HuH-7.5 (cell line): Measurements from ENCODE around the gene GALNT13.

ENCODE experiments used
- DNase-seq: peaks from one replicate; pipeline ENCODE4 v3.0.0; 2011; ENCODE audit warnings: low spot score

The GALNT13 gene

DNA sequence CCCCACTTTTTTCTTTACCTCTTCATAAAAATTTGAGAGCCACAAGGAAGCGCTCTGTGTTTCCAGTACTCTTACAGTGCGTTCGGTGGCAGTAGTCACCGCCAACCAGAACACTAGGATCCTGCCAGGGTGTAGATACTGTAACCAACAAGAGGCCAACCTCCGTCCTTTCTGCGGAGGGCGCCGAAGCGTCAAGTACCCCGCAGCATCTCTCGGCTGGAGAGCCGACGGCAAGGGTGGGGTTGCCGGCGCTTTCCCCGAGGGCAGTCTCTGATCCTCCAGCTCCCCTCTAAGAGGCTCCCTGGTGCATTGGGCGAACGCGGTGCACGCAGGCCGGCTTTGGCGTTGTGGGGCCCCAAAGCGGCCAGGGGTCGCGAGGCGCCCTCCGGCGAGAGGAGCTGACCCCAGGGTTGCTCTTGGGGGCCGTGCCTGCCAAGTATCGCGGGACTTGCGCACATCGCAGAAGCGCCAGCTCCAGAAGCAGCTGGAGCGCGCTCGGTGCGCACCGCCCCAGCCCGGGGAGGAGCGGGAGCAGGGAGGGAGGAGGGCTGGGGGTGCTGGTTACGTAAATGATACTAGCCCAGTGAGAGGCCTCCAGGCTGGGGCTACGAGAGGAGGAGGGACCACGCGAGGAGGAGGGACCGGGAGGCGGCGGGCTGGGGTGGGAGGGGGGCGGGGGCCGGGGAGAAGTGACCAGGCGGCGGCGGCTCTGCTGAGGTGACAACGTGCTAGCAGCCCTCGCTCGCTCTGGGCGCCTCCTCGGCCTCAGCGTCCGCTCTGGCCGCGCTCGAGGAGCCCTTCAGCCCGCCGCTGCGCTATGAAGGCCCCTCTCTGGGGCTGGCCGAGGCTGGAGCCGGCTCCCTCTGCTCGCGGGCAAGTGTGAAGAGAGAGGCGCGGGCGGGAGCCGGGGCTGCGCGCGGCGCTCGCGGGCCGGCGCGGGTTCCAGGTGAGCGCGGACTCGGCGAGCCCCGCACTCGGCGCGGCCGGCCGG lies at the start of gene GALNT13:
Gene GALNT13 (plus strand): TSS at position 692 of the 991 bp plus-strand sequence.
- peak; percentile 51 for DNase-seq

DNA sequence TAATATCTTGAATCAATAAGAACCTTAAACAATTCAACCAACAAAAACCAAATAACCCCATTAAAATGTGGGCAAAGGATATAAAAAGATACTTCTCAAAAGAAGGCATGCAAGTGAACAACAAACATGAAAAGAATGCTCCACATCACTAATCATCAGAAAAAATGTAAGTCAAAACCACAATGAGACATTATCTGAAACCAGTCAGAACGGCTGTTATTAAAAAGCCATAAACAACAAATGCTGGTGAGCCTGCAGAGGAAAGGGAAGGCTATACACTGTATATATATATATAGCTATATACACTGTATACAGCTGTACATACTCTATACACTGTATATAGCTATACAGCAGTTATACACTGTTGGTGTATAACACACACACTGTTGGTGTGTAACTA lies 47.8 kb upstream of the GALNT13 start:
- DNase-seq, result no peak

DNA sequence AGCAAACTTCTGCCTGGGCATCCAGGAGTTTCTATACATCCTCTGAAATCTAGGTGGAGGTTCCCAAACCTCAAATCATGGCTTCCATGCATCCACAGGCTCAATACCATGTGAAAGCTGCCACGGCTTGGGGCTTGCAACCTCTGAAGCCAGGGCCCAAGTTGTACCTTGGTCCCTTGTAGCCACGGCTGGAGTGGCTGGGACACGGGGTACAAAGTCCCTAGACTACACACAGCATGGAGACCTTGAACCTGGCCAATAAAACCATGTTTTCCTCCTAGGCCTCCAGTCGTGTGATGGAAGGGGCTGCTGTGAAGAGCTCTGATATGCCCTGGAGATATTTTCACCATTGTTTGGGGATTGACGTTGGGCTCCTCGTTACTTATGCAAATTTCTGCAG lies 43.4 kb upstream of the GALNT13 start:
- DNase-seq, result no peak

DNA sequence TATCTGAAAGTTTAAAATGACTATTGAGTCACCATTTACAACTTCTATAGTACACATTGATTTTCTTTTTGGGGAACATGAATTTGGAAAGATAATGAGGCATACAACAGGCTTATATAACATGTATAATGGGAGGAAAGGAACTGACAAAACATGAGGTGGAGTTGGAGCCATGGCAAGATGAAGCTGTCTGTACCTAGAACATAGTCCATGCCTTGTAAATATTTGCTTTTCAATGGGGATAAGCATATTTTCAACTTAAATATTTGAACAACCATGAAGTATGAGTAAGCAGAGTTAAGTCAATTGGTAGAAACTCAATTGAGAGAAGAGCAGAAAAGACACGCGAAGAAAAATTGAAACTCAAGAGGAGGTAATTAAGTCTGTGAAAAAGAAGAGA lies 37.1 kb upstream of the GALNT13 start:
- DNase-seq, result peak; percentile 19

DNA sequence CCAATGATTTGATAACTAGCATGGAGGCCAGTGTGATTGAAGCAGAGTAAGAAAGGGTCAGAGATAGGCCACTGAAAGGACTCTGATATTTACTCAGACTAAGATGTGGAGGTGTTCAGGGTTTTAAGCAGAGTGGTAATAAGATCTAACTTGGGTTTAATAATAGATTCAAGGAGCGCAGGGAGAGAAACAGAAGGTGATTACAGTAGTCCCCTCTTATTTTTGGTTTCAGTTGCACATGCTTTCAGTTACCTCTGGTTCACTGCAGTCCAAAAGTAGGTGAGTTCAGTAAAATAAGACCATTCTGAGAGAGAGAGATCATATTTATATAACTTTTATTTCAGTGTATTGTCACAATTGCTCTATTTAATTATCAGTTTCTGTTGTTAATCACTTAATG lies 13.5 kb upstream of the GALNT13 start:
- no peak for DNase-seq

DNA sequence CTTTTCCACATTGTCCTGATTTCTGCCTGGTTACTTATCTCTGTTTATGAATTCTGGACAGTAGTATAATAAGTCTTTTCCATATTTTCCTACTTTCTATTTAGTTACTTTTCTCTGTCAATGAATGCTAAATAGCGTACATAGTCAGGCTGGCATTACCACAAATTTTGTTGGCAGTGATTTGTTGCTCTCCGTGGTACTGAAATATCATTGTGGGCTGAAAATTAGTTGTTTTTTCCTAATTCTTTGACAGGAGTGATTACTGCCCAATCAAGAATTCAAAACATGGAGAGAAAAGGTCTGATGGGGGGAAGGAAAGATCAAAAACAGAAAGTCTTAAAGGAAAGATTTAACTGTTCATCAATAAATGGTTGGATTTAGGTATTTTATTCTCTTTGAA lies 7.7 kb upstream of the GALNT13 start:
- DNase-seq, result no peak

DNA sequence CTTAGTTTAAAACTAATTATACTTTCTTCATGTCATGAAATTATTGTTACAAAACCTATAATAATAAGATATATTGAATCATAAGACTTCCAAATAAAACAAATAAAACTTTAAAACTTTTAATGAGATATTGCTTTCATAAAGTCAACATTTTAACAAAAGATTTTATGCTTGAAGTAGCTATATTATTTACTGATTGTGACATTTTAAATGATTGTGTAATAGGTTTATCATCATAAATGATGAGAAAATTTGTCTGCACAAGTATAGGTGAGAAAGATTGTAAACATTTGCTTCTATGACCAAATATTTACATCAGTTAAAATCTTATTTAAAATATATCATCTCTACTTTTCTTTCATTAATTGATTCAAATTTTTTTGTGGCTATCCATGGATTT lies 5.1 kb upstream of the GALNT13 start:
- DNase-seq, result no peak

GRCh38 chr2:153870308-153870707 lies 1.4 kb upstream of the GALNT13 start:
- no peak for DNase-seq

- no peak for DNase-seq
Observed at GRCh38 chr2:153872311-153873051, 759 bp downstream of the GALNT13 start.

DNA sequence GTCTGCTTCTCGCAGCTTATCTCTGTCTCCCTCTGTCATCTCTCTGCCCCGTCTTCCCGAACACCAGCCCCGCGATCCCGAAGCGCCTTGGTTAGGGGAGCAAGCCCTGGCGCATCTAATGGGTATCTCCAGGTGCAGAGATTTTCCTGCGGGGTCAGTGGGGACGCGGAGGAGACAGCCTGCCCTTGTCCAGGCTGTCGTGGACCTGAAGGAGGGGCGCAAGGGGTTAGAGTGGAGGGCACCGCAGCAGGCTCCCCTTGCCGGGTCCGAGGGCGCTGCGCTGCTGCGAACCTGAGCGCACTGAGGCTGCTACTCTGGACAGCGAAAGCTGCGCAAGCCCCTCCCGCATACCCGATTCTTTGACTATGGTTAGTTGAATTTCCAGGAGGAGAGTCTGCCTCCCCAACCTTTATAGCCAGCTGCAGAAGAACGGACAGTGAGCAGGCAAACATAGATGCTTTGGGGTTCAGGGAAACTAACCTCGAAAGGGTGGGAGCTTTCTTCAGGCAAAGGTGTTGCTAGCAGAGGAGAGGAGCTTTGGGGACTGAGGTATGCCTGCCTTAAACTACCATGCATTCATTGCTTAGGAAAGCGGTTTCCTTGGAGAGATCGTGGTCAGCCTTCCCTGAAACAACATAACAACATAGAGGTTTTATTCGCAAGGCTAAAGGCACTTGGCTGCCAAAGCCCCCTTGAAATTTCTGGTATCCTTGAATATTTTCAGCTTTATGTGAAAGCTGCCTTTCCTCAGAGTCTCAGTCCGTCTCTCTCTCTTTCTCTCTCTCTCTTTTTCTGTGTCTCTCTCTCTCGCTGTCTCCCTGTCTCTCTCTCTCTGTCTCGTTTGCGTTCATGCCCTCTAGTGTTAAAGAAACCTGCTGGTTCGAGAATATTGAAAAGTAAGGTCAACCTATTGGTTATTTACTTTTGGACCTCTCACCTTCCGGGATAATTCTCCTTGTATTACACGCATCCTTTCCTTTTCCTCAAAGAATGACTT lies 1.6 kb downstream of the GALNT13 start:
- no peak for DNase-seq

- DNase-seq, result no peak
Observed at GRCh38 chr2:153875801-153876466, 4.2 kb downstream of the GALNT13 start.

DNA sequence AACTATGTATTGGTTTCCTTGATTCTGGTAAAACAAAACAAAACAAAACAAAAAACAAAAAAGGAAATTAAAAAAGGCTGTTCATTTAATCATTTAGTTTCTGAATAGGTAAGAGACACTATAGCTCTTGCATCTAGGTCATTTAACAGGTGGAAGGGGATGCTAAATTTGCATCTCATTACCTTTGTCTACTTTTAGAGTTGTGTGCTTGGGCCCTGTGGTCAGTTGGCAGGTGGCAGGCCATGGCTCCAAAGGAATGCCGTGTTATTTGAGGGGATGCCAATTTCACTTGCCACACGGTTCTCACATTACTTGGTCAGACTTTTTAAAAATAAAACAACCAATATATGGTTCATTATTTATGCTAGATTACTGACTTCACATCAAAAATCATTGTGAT lies 9.2 kb downstream of the GALNT13 start:
- no peak for DNase-seq

DNA sequence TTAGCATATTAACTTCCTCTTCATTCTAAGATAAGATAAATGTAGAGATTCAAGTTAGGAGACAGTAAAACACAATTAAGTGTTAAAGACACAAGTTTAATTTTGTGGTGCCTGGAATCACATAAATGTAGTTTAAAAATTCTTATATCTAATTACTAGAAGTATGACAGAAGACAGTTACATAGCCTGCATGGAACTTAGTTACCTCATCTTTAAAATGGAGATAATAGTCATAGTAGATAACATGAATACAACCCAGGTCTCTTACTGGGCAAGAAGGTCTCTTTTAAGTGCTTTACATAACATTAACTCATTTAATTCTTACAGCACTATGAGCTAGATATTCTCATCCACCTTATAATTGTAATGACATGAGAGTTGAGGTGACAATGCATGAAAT lies 15.1 kb downstream of the GALNT13 start:
- no peak for DNase-seq

DNA sequence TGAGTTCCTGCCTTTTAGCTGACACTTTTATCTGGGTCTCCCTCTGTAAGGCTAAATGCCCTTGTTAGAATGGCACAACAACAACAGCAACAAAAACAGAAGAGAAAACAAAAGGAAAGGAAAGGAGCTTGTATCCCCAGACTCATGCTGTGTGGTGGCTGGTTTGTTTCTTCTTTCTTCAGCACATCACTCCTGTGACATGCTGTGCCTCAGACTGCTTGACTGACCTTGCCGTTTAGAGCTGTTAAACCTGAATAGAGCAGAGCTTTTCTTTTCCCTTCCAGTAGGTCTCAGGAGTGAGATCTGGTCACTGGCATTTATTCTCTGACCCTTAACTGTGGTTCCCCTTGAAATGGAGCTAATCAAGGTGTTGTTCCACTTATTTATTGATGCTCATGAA lies 18.9 kb downstream of the GALNT13 start:
- no peak for DNase-seq

DNA sequence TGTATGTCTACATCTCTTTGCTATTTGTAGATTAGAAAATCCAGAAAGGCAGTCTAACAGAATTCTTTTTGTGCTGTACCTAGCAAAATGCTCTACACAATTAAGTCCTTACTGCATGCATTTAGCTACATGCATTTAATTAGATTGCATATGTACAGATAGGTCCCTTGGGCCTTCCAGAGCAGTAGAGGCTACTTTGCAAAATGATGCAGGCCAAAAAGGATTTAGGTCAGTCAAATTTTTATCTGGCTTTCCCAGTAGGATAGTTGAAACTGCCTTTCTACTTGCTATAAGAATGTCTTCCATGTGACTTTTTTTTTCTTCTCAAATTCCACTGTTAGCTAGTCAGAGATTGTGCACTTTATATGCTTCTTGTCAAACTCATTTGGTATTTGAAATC lies 19.3 kb downstream of the GALNT13 start:
- no peak for DNase-seq

DNA sequence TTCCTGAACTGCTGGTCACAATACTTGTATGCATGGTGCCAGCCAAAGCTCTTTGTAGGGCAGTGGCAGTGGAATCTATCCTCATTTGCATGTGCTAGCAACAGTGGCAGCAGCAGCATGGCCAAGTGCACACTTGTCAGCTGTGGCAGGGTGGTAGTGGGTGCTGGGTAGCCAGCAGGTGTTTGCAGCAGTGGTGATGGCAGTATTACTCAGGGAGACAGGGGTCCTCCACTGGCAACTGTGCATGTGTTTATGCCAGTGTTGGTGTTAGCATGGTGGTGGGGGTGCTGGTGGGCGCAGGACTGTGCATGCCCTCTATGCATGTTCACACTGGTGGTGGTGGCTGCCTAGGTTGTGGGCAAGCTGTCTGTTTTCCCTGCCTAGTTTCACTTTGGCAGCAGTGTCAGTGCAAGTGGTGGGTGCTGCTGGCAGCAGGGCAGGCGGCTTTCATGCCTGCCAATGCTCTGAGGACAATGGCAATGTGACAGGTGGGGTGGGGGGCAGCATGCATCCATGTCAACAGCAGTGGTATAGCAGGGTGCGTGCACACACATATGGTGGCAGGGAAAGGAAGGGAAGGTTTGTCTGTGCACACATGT lies 41.2 kb downstream of the GALNT13 start:
- DNase-seq, result no peak

DNA sequence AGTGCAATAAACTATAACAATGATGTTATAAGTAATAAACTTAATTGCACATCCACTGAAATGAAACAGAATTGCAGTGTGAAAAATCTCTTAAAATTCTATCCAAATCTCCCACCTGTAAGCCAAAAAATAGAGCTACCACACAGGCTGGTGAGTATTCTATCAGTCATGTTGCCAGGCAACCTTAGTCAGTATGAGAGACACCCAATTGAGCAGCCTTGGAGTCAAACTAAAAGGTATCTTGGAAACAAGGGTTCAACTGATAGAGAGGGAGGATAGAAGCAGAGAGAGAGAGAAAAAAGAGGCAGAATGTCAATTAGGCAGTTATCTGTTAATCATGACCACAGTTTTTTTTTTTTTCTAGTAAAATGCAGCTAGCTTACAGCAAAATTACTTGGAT lies 45.8 kb downstream of the GALNT13 start:
- no peak for DNase-seq

DNA sequence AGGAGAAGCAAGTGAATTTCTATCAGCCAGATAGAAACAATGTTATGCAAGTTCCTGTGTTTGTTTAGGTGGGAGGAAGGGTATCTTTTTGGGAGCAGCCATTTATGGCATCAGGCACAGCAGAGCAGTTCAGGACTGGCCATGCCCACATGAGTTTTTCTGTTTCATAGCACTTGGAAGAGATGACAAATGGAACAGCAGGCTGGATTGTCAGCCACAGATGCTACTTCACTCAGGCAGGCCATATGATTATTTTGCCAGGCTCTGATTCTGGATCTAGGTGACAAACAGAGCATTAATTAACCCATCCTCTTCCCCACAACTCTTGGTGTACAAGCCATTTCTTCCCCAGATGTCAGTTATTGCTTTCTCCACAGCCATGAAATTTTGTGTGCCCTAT lies 63.8 kb downstream of the GALNT13 start:
- no peak for DNase-seq

- DNase-seq, result no peak
Observed at GRCh38 chr2:153939124-153939796, 67.5 kb downstream of the GALNT13 start.

- no peak for DNase-seq
Observed at GRCh38 chr2:153940511-153940910, 68.8 kb downstream of the GALNT13 start.
